Measurements from ENCODE around the gene ENOPH1.
A peak's percentile ranks its signal among the peaks of the same experiment; 100 is the strongest.
"Not testable (repeated sequence)": the region's sequence is repeated elsewhere in the genome, so short reads cannot be mapped to it uniquely, and the experiment has no call there.

ENOPH1 gene

DNA sequence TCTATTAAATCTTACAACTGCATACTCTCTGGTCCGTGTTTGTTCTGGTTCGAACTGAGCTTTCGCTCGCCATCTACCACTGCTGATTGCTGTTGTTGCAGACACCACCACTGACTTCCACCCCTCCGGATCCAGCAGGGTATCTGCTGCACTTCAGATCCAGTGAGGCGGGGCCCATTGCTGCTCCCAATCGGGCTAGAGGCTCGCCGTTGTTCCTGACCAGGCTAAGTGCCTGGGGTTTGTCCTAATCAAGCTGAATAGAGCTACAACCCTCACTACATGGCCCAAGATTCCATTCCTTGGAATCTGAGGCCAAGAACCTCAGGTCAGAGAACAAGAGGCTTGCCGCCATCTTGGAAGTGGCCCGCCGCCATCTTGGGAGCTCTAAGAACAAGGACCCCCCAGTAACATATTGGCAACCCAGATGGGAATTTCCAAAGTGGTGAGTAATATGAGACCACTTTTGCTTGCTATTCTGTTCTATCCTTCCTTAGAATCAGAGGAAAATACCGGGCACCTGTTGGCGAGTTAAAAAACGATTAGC, 43.3 kb downstream of the ENOPH1 start:
- no peak for DNase-seq

DNA sequence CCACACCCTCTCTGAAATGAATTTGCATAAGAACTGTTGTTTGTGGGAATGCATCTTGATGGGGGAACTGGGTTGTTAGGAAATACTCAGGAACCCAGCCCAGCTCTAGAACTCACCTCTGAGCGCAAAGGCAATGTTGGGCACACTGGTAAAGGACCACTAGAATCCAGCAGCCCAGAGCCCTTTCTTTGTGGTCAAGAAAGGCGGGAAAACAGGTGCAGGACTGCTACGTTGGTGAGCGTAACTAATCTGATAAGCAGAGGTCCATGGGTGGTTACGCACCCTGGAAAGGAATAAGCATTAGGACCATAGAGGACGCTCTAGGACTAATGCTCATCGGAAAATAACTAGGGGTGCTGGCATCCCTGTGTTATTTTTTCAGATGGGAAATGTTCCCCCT, 45.5 kb downstream of the ENOPH1 start:
- DNase-seq = not testable (repeated sequence)

DNA sequence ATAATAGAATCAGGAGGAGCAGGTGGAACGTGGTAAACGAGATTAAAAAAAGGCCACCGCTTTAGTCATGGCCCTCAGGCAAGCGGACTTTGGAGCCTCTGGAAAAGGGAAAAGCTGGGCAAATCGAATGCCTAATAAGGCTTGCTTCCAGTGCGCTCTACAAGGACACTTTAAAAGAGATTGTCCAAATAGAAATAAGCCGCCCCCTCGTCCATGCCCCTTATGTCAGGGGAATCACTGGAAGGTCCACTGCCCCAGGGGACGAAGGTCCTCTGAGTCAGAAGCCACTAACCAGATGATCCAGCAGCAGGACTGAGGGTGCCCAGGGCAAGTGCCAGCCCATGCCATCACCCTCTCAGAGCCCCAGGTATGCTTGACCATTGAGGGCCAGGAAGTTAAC, 47.1 kb downstream of the ENOPH1 start:
- DNase-seq = not testable (repeated sequence)

DNA sequence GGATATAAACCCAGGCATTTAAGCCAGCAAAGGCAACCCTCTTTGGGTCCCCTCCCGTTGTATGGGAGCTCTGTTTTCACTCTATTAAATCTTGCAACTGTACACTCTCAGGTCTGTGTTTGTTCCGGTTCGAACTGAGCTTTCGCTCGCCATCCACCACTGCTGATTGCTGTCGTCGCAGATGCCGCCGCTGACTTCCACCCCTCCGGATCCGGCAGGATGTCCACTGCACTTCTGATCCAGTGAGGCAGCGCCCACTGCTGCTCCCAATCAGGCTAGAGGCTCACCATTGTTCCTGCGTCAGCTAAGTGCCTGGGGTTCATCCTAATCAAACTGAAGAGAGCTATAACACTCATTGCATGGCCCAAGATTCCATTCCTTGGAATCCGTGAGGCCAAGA, 49.2 kb downstream of the ENOPH1 start:
- DNase-seq = no peak

DNA sequence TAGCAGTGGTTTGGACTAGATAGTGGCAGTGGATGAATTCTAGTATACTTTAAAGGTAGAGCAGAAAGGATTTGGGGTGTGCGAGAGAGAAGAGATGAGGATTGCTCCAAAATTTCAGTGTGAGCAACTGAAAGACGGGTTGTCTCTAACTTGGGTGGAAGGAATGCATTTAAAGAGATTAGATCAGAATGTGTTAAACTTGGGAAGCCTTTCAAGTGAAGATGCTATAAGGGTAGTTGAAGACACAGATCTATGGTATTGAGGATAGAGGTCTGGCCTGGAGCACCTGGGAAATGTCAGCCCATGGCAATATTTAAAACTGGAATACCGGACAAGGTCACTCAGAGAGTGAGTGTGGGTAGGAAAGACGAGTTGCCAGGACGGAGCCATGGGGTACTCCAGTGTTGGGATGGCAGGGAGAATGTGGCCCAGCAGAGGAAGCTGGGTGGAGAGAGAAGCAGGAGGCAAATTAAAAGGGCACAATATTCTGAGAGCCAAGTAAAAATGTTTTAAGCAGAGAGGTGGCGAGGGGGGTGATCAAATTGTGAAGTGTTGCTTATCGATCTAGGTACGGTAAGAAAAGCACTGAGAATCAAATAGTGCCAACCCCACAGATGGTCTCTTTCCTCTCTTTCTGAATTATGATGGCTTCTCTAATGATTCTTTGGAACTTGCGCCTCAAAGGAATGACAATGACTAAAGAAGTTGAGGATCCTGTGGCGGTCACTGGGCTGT, 50.5 kb downstream of the ENOPH1 start:
- no peak for DNase-seq

DNA sequence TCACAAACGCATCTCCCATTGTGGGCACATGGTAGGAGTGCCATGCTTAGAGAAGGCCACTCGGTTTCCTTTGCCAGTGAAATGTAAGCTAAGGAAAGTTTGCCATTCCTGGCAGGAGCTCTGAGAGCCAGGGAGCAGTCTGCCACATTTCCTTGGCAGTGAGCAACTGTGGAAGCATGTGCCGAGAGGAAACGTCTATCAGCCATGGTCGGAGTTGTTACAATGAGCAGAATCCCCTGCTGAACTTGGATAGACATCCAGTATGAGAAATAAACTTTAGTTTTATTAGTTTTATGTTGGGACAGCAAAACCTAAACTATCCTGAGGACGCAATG, 51.1 kb downstream of the ENOPH1 start:
- DNase-seq = no peak

DNA sequence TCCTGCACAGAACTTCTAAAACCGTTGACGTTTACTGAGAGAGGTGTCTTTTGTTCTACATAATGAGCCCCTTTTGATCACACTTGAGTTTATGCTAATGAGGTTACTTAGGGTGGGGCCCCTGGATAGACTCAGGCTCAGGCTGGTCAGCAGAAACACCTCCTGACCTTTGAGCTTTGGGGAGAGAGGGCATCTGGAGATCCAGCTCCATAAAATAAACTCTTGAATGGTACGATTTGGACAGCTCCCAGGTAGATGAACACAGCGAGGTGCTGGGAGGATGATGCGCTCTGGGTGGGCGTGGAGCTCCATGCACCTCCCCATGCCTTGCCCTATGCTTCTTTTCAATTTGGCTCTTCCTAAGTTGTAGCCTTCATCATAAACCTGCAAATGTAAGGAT, 52.0 kb downstream of the ENOPH1 start:
- no peak for DNase-seq

DNA sequence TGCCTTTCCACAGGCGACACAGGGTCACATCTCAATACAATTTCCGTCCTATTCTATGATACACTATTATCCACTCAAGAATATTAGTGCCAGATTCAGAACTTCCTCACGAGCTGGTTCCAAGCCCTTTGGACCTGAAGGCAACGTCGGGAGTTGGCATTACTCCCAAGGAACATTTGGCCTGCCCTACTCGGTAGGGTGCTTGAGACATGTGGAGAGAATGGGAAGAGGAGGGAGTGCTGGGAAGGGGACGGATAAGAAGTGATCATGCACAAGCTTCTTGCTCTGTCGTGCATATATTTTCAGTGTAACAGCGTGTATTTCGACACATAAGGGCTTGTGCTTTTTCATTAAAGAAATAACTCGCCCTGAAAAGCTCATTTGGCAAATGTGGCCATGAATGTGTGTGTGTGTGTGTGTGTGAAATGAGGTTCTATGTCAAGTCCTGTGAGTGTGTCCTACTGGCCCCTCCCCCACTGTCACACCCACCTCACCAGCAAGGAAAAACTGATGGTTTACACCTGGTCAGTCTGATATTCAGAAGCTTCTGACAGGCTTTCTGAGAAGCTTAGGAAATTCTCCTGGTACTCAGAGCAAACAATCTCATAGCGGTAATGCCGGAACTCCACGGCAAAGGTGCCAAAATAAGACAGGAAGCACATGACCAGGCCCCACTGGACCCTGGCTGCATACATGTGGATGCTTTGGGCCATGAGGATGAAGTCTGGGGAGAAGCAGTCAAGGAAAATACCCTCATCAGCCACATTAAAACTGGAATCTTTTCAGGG, 54.8 kb downstream of the ENOPH1 start:
- DNase-seq = no peak

DNA sequence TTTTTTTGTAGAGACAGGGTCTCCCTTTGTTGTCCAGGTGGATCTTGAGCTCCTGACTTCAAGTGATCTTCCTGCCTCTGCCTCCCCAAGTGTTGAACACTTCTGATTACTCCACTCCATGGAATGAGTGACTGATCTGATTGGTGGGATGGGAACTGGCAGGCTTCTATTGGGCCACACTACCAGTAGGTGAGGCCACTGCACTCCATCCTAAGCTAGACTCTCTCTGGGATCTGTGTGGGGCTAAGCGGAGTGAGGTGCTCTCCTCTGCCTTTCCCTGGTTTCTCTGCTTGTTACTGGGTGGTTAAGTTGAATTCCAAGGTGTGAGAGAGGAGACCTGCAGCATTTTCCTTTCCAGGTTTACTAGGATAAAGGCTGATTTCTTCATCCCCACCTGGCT, 58.7 kb downstream of the ENOPH1 start:
- no peak for DNase-seq

DNA sequence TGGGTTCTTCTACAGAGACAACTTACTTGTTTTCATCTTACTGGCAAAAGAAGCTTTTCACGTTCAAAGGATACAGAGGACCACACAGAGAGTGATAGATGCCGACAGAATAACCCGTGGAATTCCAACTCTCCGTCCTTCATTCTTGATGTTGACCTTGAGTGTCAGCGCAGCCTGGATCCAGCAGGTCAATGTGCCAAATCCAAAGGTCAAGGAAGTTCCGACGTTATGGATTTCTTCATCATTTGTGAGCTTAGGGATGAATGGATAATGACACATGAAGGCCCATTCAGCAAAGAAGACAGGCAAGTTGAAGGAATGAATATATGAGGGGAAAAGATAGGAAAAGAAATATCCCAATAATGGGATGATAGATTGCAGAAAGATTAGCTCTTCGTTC, 59.6 kb downstream of the ENOPH1 start:
- DNase-seq = no peak

DNA sequence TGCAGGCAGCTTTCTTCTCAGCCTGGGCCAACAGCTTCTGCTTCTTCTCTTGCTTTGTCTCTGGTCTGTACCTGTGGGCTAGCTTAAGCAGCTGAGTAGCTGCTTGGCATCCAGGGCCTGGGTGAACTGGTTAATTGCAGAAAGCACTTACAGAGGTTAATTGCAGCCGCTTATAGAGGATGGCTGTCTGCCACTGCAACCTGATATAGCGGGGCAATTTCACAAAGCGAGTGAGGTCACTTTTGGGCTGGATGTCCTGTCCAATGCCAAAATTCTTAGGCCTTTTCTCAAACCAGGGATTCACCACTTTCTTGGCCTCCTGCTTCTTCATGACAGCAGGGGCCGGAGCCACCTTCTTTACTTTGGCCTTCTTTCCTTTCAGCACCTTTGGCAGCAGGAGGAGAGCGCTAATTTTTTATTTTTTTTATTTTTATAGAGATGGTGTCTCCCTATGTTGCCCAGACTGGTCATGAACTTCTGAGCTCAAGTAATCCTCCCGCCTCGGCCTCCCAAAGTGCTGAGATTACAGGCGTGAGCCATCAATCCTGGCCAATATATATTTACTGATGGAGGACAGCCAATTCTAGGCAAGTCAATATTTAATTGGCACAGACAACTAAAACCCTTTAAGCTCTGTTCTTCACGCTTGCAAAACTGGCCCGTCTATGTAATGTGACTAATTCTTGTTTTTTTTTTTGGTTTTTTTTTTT, 61.0 kb downstream of the ENOPH1 start:
- no peak for DNase-seq

DNA sequence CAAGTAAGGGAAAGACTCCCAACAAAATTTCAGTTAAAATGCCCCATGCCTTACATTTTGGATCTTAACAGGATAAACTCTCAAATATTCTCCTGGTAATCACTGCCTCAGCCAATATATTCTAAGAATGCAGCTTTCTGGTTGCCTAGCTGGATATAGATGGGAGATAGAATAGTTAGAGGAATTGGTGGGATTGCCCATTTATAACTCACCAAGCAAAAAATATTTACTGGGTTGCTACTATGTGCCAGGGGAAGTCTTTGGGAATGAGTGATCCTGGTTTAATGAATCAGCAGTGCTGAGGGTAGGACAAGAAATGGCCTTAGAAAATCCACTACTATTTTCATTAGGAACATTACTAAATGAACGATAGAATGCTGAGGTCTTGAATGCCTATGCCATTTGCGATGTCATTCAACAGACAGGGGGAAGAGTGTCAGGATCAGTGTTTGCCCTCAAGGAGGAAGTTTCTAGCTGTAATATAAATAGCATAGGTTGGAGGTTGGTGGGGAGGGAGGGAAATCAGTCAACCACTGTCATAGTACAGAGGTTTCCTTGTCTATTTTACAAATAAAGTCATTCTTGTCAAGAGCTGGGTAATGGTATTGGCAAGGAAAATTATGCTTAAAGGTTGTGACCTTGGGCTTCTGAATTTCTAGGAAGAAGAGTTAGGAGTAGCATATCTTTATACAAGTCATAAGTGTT, 63.5 kb downstream of the ENOPH1 start:
- peak; percentile 33 for DNase-seq

DNA sequence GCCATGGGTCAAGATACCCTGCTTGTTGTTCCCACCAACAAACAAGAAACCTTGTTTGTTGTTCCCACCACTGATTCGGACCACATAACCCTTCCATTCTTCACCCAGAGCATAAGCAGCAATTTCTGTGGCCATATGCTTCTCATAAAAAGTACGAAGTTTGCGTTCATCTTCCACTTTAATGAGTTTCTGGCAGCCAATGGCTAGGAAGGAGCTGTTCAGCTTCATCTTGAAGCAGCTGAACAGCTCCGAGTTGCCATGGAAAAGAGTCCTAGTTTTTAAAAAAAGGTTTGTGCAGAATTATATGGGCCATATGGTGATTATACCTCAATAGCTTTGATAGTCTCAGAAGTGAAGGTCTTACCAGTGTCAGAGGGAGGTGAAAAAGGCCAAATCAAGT, 65.3 kb downstream of the ENOPH1 start:
- no peak for DNase-seq

DNA sequence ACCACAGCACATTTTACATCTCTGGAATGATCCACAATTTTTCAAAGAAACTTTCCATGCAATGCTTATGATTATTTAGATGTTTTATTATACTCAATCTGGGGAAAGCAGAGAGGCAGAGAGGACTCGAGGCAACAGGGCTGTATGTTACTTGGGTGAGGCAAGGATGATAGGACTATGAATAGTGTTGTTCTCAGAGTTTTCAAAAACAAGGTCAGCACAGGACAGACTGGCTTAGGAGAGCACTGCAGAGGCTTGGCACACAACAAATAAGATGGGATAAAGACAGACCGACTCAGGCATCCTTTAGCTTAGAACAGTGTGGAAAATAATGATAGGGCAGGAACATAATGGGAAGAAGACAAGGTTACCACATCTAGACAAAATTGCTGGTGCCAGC, 66.0 kb downstream of the ENOPH1 start:
- no peak for DNase-seq

DNA sequence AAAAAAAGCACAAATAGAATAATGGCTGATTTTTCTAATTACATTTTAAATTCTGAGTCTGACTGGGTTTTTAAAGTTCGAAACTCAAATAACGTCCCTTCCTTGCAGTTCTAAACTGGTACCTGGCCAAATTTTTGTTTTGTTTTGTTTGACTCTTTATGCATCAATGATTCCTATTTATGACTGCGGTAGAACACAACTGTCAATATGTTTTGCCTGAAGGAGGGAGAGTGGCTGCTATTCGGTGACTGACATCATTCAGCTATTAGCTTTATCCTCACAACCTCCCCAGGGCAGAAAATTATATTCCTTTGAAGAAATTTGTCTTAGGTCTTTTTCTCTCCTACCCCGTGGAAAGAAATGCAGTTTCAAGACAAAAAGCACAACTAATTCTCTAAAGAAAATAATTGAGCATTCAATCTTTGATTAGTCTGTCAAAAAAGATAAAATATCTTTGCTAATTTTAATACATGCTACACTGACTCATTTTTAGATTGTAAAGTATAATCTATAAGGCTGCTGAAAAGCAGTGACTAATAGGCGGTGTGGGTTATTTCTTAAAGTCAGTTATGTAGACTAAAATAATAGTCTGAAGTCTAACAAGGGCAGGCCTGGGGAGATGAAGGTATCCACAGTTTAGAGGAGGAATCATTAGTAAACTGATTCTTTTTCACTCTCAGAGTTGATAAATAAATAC, 69.5 kb downstream of the ENOPH1 start:
- no peak for DNase-seq

DNA sequence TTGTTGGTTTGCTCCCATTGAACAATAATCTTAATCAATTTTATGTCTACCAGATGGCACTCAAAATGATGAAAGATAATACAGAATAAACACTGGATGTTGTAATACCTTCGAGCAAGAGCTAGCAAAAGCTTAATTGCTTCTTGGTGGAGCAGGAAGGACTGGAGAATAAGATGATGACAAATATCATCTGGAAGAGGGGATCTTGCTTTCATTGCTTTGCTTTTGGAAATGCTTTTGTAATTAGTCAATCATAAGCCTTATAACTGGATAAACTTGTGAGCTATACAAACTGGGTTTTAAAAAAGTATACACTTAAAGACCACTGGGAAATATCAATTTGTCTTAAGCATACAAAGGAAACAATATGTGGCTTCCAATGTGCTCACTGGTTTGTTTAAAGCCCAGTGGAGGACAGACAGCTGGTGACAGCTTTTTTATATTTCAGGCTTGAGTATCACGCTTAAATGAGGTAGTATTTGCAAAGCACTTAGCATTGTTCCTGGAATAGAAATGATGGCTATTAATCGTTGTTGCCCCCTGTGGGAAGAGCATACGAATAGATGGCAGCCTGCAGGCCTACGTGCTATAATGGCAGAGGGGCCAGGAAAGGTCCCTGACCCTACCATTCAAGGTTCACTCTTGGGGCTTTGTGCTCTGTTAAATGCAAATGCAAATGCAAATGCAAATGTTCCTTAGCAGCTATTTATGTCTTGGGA, 70.2 kb downstream of the ENOPH1 start:
- no peak for DNase-seq

DNA sequence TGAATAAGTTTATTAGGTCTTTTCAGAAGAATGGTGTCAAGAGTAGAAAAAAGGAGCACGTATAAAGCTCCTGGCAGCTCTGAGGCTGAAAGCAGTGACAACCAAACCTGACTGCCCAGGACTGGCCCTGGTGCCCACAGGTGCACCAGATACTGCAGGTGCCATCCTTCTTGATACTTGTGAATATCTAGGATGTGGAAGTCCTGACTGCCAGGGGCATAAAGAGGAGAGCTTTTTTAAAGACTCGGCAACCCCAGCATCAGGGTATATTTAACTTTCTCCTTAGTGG, 70.7 kb downstream of the ENOPH1 start:
- DNase-seq = no peak

DNA sequence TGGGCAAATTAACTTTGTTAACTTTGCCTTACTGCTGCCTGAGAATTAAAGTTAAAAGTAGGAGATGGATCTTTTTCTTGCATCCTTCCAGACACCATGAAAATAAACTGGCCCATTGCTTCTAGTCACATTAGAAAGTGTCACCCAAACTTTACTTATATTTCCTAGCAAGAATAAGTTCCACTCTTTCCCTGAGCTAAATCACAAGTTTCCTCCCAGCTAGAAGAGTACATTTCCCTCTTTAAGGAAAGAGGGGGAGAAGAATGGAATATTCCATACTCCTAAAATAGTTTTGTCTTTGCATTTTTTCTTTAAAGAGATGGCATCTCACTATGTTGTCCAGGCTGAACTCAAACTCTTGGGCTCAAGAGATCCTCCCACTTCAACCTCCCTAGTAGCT, 77.6 kb downstream of the ENOPH1 start:
- no peak for DNase-seq

DNA sequence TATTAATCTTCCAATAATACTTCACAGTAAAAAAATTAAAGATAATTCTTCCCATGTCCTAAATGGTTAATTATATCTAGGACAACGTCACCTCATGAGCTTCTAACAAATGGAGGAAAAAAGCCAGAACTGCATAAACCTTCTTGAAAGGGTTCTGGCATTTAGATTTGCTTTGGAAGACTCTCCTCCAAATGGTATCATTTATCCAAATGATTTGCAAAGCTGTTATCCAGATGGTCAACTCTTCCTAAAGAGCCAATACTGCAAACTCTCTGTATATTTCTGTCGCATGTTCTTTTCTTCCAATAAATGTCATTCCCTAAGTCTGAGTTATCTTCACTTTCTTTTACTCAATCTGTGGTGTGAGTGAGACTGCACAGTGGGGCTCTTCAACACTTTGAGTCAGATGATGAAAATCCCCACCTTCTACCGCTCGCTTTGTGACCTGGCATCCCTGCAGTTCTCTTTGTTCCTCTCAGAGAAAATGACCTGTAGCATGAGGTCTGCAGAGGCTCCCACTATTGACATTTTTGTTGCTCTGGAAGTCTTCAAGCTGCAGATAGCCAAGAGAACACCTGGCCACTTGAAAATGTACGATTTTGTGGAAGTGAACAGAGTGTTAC, 78.5 kb downstream of the ENOPH1 start:
- DNase-seq = no peak

DNA sequence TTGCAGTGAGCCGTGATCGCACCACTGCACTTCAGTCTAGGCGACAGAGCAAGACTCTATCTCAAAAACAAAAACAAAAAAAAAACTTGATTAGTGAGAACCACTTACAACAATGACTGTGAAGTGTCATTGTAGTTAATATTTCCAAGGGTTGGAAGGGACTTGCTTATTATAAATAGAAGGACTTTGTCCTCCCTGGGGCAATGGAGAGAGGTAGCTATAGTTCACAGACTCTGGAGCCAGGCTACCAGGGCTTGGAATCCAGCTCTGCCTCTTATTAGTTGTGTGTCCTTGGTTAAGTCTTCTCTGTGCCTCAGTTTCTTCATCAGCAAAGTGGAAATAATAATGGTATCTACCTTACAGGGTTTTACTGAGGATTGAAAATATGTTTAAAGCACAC, 79.8 kb downstream of the ENOPH1 start:
- no peak for DNase-seq
